ENCODE results near the gene ACAP2. TPM values are rescaled to one million over a fixed set of nuclear protein-coding genes. Genes with fewer than 3 reads are reported as not detected.

The ACAP2 gene
- total and polyA plus RNA-seq, 2 donors (not counting 1 experiment from before 2014, with no cell fraction given): 33.7 to 86.5 TPM

- no peak overlapping the region for H3K4me2 ChIP-seq (ENCODE audit: extremely low read depth, insufficient read depth, low read length)
- no peaks in the 10 kb centered on the region for H3K4me1 ChIP-seq (ENCODE audit: control insufficient read depth, extremely low read depth, insufficient read depth, low read length)
- no peak for DNase-seq (ENCODE audit: low read depth in 2 of 2)
- no peaks in the 10 kb centered on the region for H3K36me3 ChIP-seq (ENCODE audit: control insufficient read depth, insufficient read depth, low read length)
- no peak overlapping the region for H3K4me3 ChIP-seq (replicated peaks in 1 of 4; ENCODE audit: control extremely low read depth in 1 of 4, insufficient read depth in 1 of 4, low read depth in 3 of 4, low read length in 4 of 4)
- peaks cover 20% of the 10 kb centered on the region for H3K79me2 ChIP-seq (ENCODE audit: control insufficient read depth, insufficient read depth, low read length)
- H2AFZ ChIP-seq (ENCODE audit: low read length): no peak overlapping the region
- H3K27me3 ChIP-seq (ENCODE audit: control insufficient read depth, insufficient read depth, low read length): no peaks in the 10 kb centered on the region
- H3K9ac ChIP-seq (ENCODE audit: insufficient read depth, low read length): no peak overlapping the region
- H3K9me3 ChIP-seq (ENCODE audit: control insufficient read depth, insufficient read depth, low read depth, low read length): no peaks in the 10 kb centered on the region
- no peak for TF ChIP-seq CTCF (conservative IDR thresholded peaks at IDR 0.05 in 1 of 2, IDR thresholded peaks at IDR 0.05 in 1 of 2; ENCODE audit: low read depth in 1 of 2, low read length in 2 of 2)
- H4K20me1 ChIP-seq (ENCODE audit: control insufficient read depth, extremely low read depth, insufficient read depth, low read length): no peaks in the 10 kb centered on the region
- H3K27ac ChIP-seq (ENCODE audit: insufficient read depth, low read length): no peak overlapping the region
Observed at GRCh38 chr3:195395208-195395816, 47.5 kb downstream of the ACAP2 start.

DNA sequence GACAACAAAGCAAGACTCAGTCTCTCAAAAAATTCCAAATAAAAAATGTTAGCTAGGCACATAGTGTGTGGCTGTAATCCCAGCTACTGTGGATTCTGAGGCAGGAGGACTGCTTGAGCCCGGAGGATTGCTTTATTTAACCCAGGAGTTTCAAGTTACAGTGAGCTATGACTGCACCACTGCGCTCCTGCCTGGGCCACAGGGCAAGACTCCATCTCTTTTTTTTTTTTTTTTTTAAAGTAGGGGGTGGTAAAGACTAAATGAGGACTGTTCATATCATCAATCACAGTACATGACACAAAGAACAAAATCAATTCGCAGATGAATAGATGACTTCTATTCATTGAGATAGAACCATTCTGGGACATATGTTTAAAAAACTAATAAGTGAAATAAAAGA, 48.1 kb downstream of the ACAP2 start:
- Histone ChIP-seq H2AFZ (ENCODE audit: low read length) (no peak overlapping the region), H3K9ac (ENCODE audit: insufficient read depth, low read length) (no peak overlapping the region), H3K4me2 (ENCODE audit: extremely low read depth, insufficient read depth, low read length) (no peak overlapping the region), H3K79me2 (ENCODE audit: control insufficient read depth, insufficient read depth, low read length) (peaks cover 20% of the 10 kb centered on the region), H4K20me1 (ENCODE audit: control insufficient read depth, extremely low read depth, insufficient read depth, low read length) (no peaks in the 10 kb centered on the region), H3K4me3 (replicated peaks in 1 of 4; ENCODE audit: control extremely low read depth in 1 of 4, insufficient read depth in 1 of 4, low read depth in 3 of 4, low read length in 4 of 4) (no peak overlapping the region), H3K27me3 (ENCODE audit: control insufficient read depth, insufficient read depth, low read length) (no peaks in the 10 kb centered on the region), H3K27ac (ENCODE audit: insufficient read depth, low read length) (no peak overlapping the region), H3K36me3 (ENCODE audit: control insufficient read depth, insufficient read depth, low read length) (no peaks in the 10 kb centered on the region), H3K4me1 (ENCODE audit: control insufficient read depth, extremely low read depth, insufficient read depth, low read length) (no peaks in the 10 kb centered on the region), H3K9me3 (ENCODE audit: control insufficient read depth, insufficient read depth, low read depth, low read length) (no peaks in the 10 kb centered on the region)
- TF ChIP-seq EZH2 (IDR thresholded peaks at IDR 0.05; ENCODE audit: low read length, missing control alignments): no peak
- TF ChIP-seq CTCF (conservative IDR thresholded peaks at IDR 0.05 in 1 of 2, IDR thresholded peaks at IDR 0.05 in 1 of 2; ENCODE audit: low read depth in 1 of 2, low read length in 2 of 2): no peak
- peak; percentile 43 to 53 for DNase-seq (ENCODE audit: low read depth in 2 of 2)

DNA sequence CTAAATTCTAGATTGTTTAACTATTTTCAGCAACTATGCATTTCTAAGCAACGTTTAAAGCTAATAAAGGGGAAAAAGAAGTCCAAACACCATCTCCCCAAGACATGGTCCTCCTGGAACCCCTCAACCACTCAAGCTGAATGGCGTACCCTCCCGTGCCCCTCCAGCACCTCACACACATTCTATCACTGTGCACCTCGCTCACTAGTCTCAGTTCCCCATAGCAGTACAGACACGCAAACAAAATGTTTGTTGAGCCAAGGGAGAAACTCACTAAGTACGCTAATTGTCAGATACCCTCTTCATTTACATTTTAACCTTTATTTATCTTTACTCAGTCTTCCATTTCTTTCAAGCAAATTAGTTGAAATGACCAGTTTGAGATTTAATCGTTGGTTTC, 48.8 kb downstream of the ACAP2 start:
- no peak overlapping the region for H3K4me3 ChIP-seq (replicated peaks in 1 of 4; ENCODE audit: control extremely low read depth in 1 of 4, insufficient read depth in 1 of 4, low read depth in 3 of 4, low read length in 4 of 4)
- TF ChIP-seq CTCF (conservative IDR thresholded peaks at IDR 0.05 in 1 of 2, IDR thresholded peaks at IDR 0.05 in 1 of 2; ENCODE audit: low read depth in 1 of 2, low read length in 2 of 2) (no peak), EZH2 (IDR thresholded peaks at IDR 0.05; ENCODE audit: low read length, missing control alignments) (no peak)
- no peak overlapping the region for H3K27ac ChIP-seq (ENCODE audit: insufficient read depth, low read length)
- peaks cover 20% of the 10 kb centered on the region for H3K79me2 ChIP-seq (ENCODE audit: control insufficient read depth, insufficient read depth, low read length)
- H4K20me1 ChIP-seq (ENCODE audit: control insufficient read depth, extremely low read depth, insufficient read depth, low read length): no peaks in the 10 kb centered on the region
- no peak overlapping the region for H3K4me2 ChIP-seq (ENCODE audit: extremely low read depth, insufficient read depth, low read length)
- H3K27me3 ChIP-seq (ENCODE audit: control insufficient read depth, insufficient read depth, low read length): no peaks in the 10 kb centered on the region
- no peaks in the 10 kb centered on the region for H3K36me3 ChIP-seq (ENCODE audit: control insufficient read depth, insufficient read depth, low read length)
- no peak for DNase-seq (ENCODE audit: low read depth in 2 of 2)
- no peaks in the 10 kb centered on the region for H3K4me1 ChIP-seq (ENCODE audit: control insufficient read depth, extremely low read depth, insufficient read depth, low read length)
- no peak overlapping the region for H3K9ac ChIP-seq (ENCODE audit: insufficient read depth, low read length)
- no peak overlapping the region for H2AFZ ChIP-seq (ENCODE audit: low read length)
- H3K9me3 ChIP-seq (ENCODE audit: control insufficient read depth, insufficient read depth, low read depth, low read length): no peaks in the 10 kb centered on the region

All from fibroblast of lung (primary cell).